OCI-M1 (cell line): Measurements from ENCODE around the gene IQSEC2.

Experiments used
- DNase-seq: peaks from one replicate; lab custom pipeline; 2025; lab: John Stamatoyannopoulos, UW

IQSEC2 gene

GRCh38 chrX:53281321-53281822 is at the start of gene IQSEC2:
Gene IQSEC2, minus strand, starts transcription at chrX:53281584.
- DNase-seq: peak; percentile 85

- DNase-seq: no peak
Measured at GRCh38 chrX:53330331-53330730, 48.9 kb upstream of the IQSEC2 start.

- no peak for DNase-seq
Measured at GRCh38 chrX:53324803-53325202, 43.4 kb upstream of the IQSEC2 start.

- DNase-seq: no peak
Measured at GRCh38 chrX:53324085-53324484, 42.7 kb upstream of the IQSEC2 start.

- no peak for DNase-seq
Measured at GRCh38 chrX:53323196-53323595, 41.8 kb upstream of the IQSEC2 start.

GRCh38 chrX:53321943-53322497 is 40.6 kb upstream of the IQSEC2 start:
- DNase-seq: no peak

- no peak for DNase-seq
Measured at GRCh38 chrX:53321230-53321942, 40.0 kb upstream of the IQSEC2 start.

GRCh38 chrX:53320543-53321229 is 39.3 kb upstream of the IQSEC2 start:
- no peak for DNase-seq

GRCh38 chrX:53319614-53320542 is 38.5 kb upstream of the IQSEC2 start:
- DNase-seq: no peak

- no peak for DNase-seq
Measured at GRCh38 chrX:53318766-53319353, 37.5 kb upstream of the IQSEC2 start.

- peak; percentile 56 for DNase-seq
Measured at GRCh38 chrX:53317365-53318069, 36.1 kb upstream of the IQSEC2 start.

GRCh38 chrX:53316860-53317237 is 35.5 kb upstream of the IQSEC2 start:
- no peak for DNase-seq

- peak; percentile 53 for DNase-seq
Measured at GRCh38 chrX:53316111-53316859, 34.9 kb upstream of the IQSEC2 start.

GRCh38 chrX:53313728-53314105 is 32.3 kb upstream of the IQSEC2 start:
- DNase-seq: no peak

GRCh38 chrX:53312946-53313727 is 31.8 kb upstream of the IQSEC2 start:
- DNase-seq: peak; percentile 86

- no peak for DNase-seq
Measured at GRCh38 chrX:53309837-53310236, 28.5 kb upstream of the IQSEC2 start.

GRCh38 chrX:53308836-53309235 is 27.5 kb upstream of the IQSEC2 start:
- DNase-seq: no peak

GRCh38 chrX:53305996-53306937 is 24.9 kb upstream of the IQSEC2 start:
- DNase-seq: no peak
